HG02884 (cell line): ENCODE data around the gene ZCCHC7.
"Not testable (repeated sequence)": the region's sequence is repeated elsewhere in the genome, so short reads cannot be mapped to it uniquely, and the experiment has no call there.

ENCODE experiments used
- ATAC-seq: cut with Tn5 transposase; IDR thresholded peaks from one replicate; pipeline ENCODE4 v1.9.1; 2021; ENCODE audit warnings: mild to moderate bottlenecking, moderate library complexity; ENCODE audit not compliant: unreplicated experiment

Gene ZCCHC7

GRCh38 chr9:37119907-37120842, at the start of gene ZCCHC7:
TSS of gene ZCCHC7 (plus strand) at chr9:37120574.
- ATAC-seq = peak; percentile 91

- ATAC-seq = not testable (repeated sequence)
These were observed 45.6 kb upstream of the ZCCHC7 start for GRCh38 chr9:37074790-37075189.

DNA sequence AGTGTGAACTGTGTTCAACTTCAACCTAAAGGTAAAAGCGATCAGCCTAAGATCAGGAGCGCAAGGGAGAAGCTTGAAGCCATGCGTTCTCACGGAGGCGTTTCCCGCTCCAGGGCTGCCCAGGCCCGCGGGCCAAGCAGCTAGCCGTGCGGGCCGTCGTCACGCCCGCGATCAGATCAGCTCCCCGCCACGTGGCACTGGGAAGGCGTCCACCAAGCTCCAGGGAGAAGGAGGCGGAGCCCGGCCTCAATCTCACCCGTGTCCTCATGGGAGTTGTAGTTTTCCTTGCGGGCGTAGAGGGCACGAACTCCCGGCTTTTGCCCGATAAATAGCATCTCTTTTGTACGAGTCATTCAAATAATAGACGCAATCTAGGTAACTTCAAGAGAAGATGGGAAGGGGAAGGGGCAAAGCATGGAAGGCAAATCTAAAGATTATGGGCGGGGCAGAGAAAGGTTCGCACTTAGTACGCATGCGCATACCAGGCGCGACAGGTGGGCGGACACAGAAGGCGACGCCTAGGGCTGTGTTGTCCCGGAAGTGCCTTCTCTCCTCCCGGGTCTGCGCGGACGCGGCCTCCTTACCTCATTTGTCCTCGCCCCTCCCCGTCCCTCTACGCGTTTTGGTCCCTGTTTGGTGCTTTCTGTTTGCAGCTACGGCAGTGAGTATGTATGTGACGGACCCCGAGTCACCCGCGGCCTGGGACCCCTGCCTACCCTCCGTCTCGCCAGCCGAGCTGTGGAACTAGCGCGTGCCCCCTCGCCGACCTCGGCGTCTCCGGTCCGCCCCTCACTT, 40.8 kb upstream of the ZCCHC7 start:
- ATAC-seq = peak; percentile 86

DNA sequence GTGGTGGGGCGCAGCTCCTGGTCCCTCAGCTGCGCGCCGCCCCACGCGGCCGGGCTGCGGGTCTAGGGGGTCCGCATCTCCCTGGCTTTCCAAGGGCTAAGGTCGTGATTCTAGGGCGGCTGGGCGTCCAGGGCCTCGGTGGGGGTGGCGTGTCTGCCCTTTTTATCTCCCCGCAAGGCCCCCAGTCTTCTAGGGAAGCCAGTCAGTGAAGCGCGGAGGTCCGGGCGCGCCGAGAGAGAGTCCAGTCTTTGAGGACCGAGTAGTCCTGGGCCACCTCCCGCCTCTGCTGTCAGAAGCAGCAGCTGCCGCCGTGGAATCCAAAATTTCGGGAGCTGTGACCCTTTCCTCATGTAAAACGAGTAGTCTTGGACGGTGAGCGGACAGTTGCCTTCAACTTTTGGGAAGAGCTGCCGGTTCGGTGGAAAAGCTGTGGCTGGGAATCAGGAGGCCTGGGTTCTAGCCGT, 40.2 kb upstream of the ZCCHC7 start:
- peak; percentile 3 for ATAC-seq

- not testable (repeated sequence) for ATAC-seq
These were observed 38.9 kb upstream of the ZCCHC7 start for GRCh38 chr9:37081507-37081906.

- no peak for ATAC-seq
These were observed 38.1 kb upstream of the ZCCHC7 start for GRCh38 chr9:37082214-37082765.

GRCh38 chr9:37083654-37084053, 36.7 kb upstream of the ZCCHC7 start:
- no peak for ATAC-seq

GRCh38 chr9:37085233-37085632, 35.1 kb upstream of the ZCCHC7 start:
- no peak for ATAC-seq

DNA sequence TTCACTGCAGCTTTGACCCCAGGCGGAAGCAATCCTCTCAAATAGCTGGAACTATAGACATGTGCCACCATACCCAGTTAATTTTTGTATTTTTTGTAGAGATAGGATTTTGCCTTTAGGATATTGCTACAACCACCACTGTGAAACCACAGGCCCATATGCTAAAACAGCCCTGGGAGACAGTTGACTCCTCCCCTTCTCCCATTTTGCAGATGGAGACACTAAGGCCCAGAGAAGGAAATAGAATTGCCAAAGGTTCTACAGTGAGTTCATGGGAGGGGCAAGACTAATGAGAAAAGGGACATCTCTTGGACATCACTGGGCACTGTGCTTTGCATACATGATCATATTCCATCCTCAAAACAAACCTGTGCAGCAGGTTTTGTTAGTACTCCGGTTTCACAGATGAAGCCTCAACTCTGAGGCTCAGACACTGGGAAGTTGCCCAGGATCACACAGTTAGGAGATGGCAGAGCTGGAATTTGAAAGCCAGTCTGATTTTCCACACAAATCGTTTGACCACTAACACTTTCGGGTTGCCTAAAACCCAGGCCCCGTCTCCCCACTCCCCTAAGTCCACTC, 27.6 kb upstream of the ZCCHC7 start:
- ATAC-seq = not testable (repeated sequence)

GRCh38 chr9:37094751-37095150, 25.6 kb upstream of the ZCCHC7 start:
- no peak for ATAC-seq

GRCh38 chr9:37096628-37097027, 23.7 kb upstream of the ZCCHC7 start:
- ATAC-seq = no peak

GRCh38 chr9:37097294-37097693, 23.1 kb upstream of the ZCCHC7 start:
- no peak for ATAC-seq

DNA sequence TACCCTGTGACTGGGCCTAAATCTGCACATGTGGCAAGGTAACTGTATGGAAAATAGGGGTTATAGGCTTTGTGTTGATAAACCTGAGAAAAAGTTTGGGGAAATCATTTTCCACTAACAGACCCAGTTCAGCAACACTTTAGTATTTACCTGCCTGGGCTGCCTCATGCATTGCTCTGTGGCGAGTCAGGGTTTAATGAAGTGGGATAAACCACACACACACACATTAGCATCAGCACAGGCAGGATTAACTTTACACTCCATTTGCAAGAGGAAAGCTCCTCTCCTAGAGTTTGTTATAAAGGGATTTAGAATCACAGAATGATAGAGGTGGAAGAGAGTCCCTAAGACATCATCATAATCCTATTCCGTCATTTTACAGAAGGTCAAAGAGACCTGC, 20.0 kb upstream of the ZCCHC7 start:
- ATAC-seq = no peak

- ATAC-seq = no peak
These were observed 19.6 kb upstream of the ZCCHC7 start for GRCh38 chr9:37100741-37101140.

- no peak for ATAC-seq
These were observed 17.9 kb upstream of the ZCCHC7 start for GRCh38 chr9:37102486-37102885.

DNA sequence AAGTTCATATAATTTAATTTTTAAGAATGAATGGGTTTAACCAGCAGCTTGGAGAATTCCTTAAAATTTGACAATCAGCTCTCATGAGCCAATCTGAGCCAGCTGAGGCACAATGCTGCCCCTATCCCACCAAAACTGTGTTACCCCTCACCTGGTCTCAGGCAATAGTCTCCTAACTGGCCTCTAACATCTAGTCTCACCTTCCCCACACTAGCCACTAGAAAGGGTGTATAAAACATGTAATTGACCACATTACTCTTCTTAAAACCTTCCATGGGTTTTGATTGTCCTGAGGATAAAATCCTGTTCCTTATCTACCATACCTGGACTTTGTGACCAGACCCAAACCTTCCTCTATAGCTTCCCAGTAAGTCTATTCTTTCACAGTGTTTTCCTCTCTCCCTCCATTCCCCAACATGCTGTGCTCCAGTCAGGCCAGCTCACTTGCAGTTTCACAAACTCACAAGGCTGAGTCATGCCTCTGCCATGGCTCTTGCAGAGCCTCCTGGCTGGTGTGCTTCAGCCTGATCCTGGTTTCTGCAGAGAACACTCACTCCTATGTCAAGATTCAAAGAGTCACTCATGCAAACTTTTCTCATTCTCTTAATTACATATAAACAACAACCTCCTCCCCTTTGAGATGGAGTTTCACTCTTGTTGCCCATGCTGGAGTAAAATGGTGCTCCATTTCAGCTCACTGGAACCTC, 16.0 kb upstream of the ZCCHC7 start:
- ATAC-seq = no peak

DNA sequence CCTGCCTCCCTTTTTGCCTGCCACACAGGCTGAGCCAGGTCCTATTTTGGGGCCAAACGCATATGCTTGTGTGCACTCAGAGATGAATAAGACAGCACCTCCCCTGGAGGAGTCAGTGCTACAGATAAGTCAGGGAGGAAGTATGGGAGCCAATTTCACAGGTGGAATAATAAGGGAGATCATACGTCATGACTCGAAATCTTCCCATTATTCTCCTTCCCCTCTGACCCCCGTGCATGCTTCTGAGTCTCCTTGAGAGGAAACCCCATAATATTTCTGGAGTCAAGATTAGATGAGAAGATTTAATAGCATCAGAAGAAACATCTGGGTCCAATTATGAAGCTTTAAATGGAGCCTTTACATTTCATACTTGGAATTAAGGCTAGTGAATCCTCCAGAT, 15.1 kb upstream of the ZCCHC7 start:
- no peak for ATAC-seq

DNA sequence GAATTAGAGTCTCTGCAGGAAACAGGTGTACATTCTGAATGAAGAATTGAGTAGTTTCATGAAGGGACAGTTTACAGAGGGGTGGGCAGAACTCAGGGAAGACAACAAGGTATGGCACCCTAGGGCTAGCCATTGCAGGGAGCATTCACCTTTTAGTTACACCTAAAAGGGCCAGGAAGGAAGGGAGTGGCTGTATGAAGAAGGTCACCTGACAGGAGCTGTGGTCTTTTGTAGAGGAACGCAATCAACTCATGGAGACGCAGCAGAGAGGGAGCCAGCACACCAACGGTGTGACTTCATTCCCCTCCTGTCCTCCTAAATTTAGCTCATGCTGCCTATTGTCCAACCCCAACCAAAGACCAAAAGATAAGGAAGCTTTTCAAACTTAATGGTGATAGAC, 12.7 kb upstream of the ZCCHC7 start:
- no peak for ATAC-seq

- not testable (repeated sequence) for ATAC-seq
These were observed 5.9 kb upstream of the ZCCHC7 start for GRCh38 chr9:37114442-37114841.

GRCh38 chr9:37117956-37118355, 2.4 kb upstream of the ZCCHC7 start:
- ATAC-seq = no peak
